Measurements from ENCODE around the gene TACR1. TPM values are rescaled to one million over a fixed set of nuclear protein-coding genes. Genes with fewer than 3 reads are reported as not detected.

TACR1 gene
- total and polyA plus RNA-seq, 7 donors = 0.03 to 0.37 (median 0.13) TPM

DNA sequence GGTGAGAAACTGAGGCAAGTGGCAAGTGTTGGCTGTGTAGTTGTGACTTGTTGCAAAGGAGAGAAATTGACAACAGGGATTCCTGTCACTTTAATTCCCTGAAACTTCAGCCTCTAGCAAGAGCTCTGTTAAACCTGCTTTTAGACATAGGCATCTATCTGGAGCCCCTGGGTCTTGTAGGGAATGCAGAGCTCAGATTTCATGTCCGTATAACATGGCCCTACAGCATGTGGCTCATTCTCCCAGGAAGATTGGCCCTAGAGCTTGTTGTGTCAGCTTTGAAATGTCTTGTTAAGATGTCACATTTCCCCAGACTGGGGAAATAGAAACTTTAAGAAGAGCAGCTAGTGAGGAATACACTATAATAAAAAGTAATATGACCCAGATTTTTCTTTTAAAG lies 125.1 kb downstream of the TACR1 start:
- intact Hi-C loops (cut with DNase I) = no loop called here
- H3K4me1 ChIP-seq = peaks cover 17% of the 10 kb centered on the region
- no peaks in the 10 kb centered on the region for H3K36me3 ChIP-seq (ENCODE audit: insufficient read depth in 1 of 2, low read depth in 1 of 2)
- no peaks in the 10 kb centered on the region for H3K27me3 ChIP-seq (ENCODE audit: insufficient read depth in 3 of 3, low read length in 2 of 3)
- DNase-seq (no peak), ATAC-seq (peak in 1 of 4 donors; percentile 54)
- 7 to 48% (median 13%) methylated on average over 1 of the region's 1 CpG for WGBS, 3 donors
- no peaks in the 10 kb centered on the region for H3K9me3 ChIP-seq
- no peak overlapping the region for H3K4me3 ChIP-seq
- TF ChIP-seq, protein P1, sequence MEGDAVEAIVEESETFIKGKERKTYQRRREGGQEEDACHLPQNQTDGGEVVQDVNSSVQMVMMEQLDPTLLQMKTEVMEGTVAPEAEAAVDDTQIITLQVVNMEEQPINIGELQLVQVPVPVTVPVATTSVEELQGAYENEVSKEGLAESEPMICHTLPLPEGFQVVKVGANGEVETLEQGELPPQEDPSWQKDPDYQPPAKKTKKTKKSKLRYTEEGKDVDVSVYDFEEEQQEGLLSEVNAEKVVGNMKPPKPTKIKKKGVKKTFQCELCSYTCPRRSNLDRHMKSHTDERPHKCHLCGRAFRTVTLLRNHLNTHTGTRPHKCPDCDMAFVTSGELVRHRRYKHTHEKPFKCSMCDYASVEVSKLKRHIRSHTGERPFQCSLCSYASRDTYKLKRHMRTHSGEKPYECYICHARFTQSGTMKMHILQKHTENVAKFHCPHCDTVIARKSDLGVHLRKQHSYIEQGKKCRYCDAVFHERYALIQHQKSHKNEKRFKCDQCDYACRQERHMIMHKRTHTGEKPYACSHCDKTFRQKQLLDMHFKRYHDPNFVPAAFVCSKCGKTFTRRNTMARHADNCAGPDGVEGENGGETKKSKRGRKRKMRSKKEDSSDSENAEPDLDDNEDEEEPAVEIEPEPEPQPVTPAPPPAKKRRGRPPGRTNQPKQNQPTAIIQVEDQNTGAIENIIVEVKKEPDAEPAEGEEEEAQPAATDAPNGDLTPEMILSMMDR (IDR thresholded peaks at IDR 0.05) = no peak
- H3K27ac ChIP-seq = peak overlapping the region; percentile 31

DNA sequence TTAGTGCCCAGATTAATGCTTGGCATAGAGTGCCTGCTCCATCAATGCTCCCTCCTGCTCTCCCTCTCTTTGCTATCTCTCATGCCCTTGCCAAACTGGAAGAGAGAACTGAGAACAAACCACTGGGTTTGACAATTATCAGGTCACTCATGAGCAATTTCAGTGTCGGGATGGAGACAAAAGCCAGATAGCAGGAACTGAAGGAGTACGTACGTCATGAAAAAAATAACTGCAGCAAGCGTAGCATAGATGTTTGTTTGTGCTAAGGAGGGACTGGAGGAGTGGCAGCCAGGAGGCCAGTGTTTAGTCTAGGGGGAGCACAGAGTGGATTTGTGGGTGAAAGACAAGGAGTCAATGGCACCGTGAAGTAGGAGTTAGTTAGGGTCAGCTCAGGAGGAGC lies 127.6 kb downstream of the TACR1 start:
- DNase-seq (no peak), ATAC-seq (no peak)
- Histone ChIP-seq H3K27me3 (ENCODE audit: insufficient read depth in 3 of 3, low read length in 2 of 3) (no peaks in the 10 kb centered on the region), H3K27ac (no peak overlapping the region), H3K4me1 (peaks cover 16% of the 10 kb centered on the region), H3K4me3 (no peak overlapping the region), H3K9me3 (no peaks in the 10 kb centered on the region), H3K36me3 (ENCODE audit: insufficient read depth in 1 of 2, low read depth in 1 of 2) (no peaks in the 10 kb centered on the region)
- intact Hi-C loops (cut with DNase I) = no loop called here
- TF ChIP-seq, protein P1 (IDR thresholded peaks at IDR 0.05) = no peak
- 91 to 94% (median 94%) methylated on average over 5 of the region's 5 CpGs for WGBS, 3 donors

DNA sequence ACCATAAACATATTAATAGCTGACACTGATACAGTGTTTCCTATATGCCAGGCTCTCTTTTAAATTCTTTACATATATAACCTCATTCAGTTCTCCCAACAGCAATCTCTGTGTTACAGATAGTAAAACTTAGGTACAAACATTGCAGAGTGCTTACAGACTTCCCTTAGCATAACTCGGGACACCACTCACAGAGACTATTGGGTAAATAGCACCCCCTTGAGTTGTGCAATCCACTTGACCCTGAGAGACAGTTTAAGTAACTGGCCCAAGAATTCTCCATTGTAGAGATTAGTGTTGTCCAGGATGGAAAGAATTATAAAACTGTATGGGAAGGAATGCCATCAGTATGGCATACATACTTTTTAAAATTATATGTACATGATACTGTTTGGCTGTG lies 130.8 kb downstream of the TACR1 start:
- no peak overlapping the region for H3K4me3 ChIP-seq
- H3K27me3 ChIP-seq (ENCODE audit: insufficient read depth in 3 of 3, low read length in 2 of 3) = no peaks in the 10 kb centered on the region
- H3K4me1 ChIP-seq = no peaks in the 10 kb centered on the region
- TF ChIP-seq, protein P1 (IDR thresholded peaks at IDR 0.05) = no peak
- ATAC-seq (no peak), DNase-seq (no peak)
- no peaks in the 10 kb centered on the region for H3K36me3 ChIP-seq (ENCODE audit: insufficient read depth in 1 of 2, low read depth in 1 of 2)
- WGBS, 3 donors = 41 to 90% (median 59%) methylated on average over 1 of the region's 1 CpG
- no peaks in the 10 kb centered on the region for H3K9me3 ChIP-seq
- H3K27ac ChIP-seq = no peak overlapping the region
- intact Hi-C loops (cut with DNase I) = loop anchor here (5.0 to 10.0 kb wide), 3 partner anchors 151 to 536 kb away; no protein-coding TSS in a partner anchor

DNA sequence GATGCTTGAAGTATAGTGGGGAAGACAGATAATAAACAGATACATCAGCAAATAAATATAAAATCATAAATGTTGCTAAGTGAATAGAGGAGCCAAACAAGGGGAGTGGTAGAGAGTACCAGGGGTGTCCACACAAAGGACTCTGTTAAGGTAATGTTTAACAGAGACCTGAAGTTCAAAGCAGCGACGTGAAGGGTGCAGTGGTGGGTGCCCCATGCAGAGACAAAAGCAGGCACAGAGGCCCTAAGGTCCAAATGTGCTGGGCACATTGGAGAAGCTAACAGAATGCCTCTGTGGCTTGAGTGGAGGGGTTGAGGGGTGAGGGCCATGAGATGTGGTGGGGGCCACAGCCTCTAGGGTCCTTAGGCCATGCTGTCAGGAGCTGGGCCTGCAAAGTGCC lies 131.8 kb downstream of the TACR1 start:
- Histone ChIP-seq H3K36me3 (ENCODE audit: insufficient read depth in 1 of 2, low read depth in 1 of 2) (no peaks in the 10 kb centered on the region), H3K4me1 (no peaks in the 10 kb centered on the region), H3K27me3 (ENCODE audit: insufficient read depth in 3 of 3, low read length in 2 of 3) (no peaks in the 10 kb centered on the region), H3K27ac (no peak overlapping the region), H3K9me3 (no peaks in the 10 kb centered on the region), H3K4me3 (no peak overlapping the region)
- 95 to 100% (median 98%) methylated on average over 2 of the region's 2 CpGs for WGBS, 3 donors
- DNase-seq = no peak
- intact Hi-C loops (cut with DNase I) = loop anchor here (5.0 to 10.0 kb wide), 3 partner anchors 150 to 537 kb away; no protein-coding TSS in a partner anchor
- no peak for ATAC-seq
- TF ChIP-seq, protein P1 (IDR thresholded peaks at IDR 0.05) = no peak

All from psoas muscle (tissue), 8 donors.